Measurements from ENCODE around the gene FRMD4B.

The FRMD4B gene

DNA sequence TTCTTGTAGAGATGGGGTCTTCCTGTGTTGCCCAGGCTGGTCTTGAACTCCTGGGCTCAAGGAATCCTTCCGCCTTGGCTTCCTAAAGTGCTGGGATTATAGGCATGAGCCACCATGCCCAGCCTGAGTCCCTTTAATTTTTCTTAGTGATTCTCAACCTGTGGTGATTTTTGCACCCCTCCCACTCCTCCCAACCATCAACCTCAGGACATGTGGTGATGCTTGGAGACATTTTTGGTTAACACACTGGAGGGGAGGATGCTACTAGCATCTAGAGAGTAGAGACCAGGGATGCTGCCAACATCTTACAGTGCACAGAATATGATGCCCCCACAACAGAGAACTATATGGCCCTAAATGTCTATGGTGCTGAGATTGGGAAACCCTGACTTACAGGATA lies 180.5 kb downstream of the FRMD4B start:
- H3K9me3 ChIP-seq (ENCODE audit: low read depth, low read length): no peaks in the 10 kb centered on the region
- no peak overlapping the region for H3K4me3 ChIP-seq
- H3K9ac ChIP-seq (ENCODE audit: insufficient read length): no peak overlapping the region
- no peak overlapping the region for H3K27ac ChIP-seq
- no peak for TF ChIP-seq EZH2 (IDR thresholded peaks at IDR 0.05)
- no peak for TF ChIP-seq FOXP2 (optimal IDR thresholded peaks at IDR 0.05; ENCODE audit: control extremely low read depth, extremely low read length, insufficient read depth)
- no peak for TF ChIP-seq POLR2AphosphoS5 (IDR thresholded peaks at IDR 0.05; ENCODE audit: borderline replicate concordance, low read depth, low read length)
- DNase-seq (ENCODE audit: low read depth, low spot score): no peak
- no peaks in the 10 kb centered on the region for H3K36me3 ChIP-seq (ENCODE audit: insufficient read depth, low read length)

DNA sequence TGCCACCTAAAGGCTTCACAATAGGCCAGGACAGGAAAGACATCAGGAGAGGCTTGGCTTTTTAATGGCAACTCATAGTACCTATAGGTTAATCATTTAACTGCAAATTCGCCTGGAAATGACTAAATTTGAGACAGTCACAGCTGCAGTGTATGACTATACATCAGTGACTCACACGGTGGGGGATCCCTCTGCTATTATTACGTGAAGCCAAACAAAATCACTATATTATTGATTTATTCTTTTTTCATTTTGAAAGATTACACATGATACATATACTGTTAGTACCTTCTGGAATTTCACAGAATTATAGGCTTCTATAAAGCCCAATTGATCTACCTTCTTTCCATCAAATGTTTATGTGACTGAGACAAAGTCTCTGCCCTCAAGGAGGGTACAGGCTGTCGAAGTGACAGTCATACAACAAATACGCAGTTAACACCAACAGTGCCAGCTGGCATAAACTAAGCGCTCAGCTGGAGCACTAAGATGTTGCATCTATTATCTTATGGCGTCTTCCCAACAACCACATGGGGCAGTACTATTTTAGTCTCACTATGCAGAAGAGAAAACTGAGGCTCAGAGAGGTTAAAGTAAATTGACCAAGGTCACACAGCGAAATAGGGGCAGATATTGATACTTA lies 181.5 kb downstream of the FRMD4B start:
- H3K4me3 ChIP-seq: no peak overlapping the region
- no peak for TF ChIP-seq FOXP2 (optimal IDR thresholded peaks at IDR 0.05; ENCODE audit: control extremely low read depth, extremely low read length, insufficient read depth)
- no peak for DNase-seq (ENCODE audit: low read depth, low spot score)
- no peak overlapping the region for H3K27ac ChIP-seq
- no peak overlapping the region for H3K9ac ChIP-seq (ENCODE audit: insufficient read length)
- no peaks in the 10 kb centered on the region for H3K9me3 ChIP-seq (ENCODE audit: low read depth, low read length)
- H3K36me3 ChIP-seq (ENCODE audit: insufficient read depth, low read length): no peaks in the 10 kb centered on the region

DNA sequence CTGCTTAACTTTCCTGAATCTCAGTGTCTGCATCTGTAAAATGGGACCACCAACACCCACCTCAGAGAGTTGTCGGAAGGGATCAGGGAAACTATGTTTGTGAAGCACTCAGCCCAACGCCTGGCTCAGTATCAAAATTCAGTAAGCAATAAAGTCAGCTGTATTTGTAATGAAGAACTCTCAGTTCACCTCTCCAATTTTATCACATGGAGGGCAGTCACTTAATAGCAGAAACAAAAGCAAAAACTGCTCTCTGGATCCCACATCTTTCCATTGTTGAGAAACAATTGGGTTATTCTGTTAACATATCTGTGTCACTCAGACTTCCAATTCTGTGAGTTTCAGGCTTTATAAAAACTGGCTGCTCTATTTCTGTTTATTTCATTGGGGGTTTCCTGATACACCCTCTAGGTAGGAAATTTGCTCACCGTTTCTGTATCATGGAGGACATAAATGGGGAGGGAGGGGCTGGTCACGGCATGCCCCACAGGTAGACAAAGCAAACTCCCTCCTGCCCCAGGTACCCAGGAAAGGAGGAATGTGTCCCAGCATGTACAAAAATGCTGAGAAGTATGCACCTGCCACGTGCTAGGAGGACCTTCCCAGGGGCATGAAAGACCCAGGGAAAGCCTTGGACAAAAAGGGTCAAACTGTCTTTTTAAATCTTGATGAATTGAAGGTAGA lies 182.1 kb downstream of the FRMD4B start:
- H3K27ac ChIP-seq: no peak overlapping the region
- no peaks in the 10 kb centered on the region for H3K9me3 ChIP-seq (ENCODE audit: low read depth, low read length)
- no peak for DNase-seq (ENCODE audit: low read depth, low spot score)
- no peak overlapping the region for H3K4me3 ChIP-seq
- TF ChIP-seq POLR2AphosphoS5 (IDR thresholded peaks at IDR 0.05; ENCODE audit: borderline replicate concordance, low read depth, low read length): no peak
- TF ChIP-seq EZH2 (IDR thresholded peaks at IDR 0.05): no peak
- no peak for TF ChIP-seq FOXP2 (optimal IDR thresholded peaks at IDR 0.05; ENCODE audit: control extremely low read depth, extremely low read length, insufficient read depth)
- H3K9ac ChIP-seq (ENCODE audit: insufficient read length): no peak overlapping the region
- H3K36me3 ChIP-seq (ENCODE audit: insufficient read depth, low read length): no peaks in the 10 kb centered on the region

DNA sequence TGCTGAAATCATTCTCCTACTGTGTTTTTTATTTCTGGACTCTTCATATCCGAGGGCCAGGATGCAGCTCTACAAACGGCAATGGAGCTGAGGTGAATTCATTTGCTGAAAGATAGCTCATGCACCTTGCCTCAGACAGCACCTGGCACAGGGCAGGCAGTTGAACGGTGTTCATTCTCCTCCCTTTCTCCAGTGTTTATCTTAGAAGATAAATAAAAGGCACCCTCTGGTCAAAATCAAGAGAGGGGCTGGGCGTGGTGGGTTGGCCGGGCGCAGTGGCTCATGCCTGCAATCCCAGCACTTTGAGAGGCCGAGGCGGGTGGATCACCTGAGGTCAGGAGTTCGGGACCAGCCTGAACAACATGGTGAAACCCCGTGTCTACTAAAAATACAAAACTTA lies 184.2 kb downstream of the FRMD4B start:
- H3K9ac ChIP-seq (ENCODE audit: insufficient read length): no peak overlapping the region
- no peak overlapping the region for H3K27ac ChIP-seq
- H3K4me3 ChIP-seq: no peak overlapping the region
- H3K9me3 ChIP-seq (ENCODE audit: low read depth, low read length): no peaks in the 10 kb centered on the region
- no peaks in the 10 kb centered on the region for H3K36me3 ChIP-seq (ENCODE audit: insufficient read depth, low read length)
- no peak for DNase-seq (ENCODE audit: low read depth, low spot score)
- TF ChIP-seq FOXP2 (optimal IDR thresholded peaks at IDR 0.05; ENCODE audit: control extremely low read depth, extremely low read length, insufficient read depth): no peak
- TF ChIP-seq POLR2AphosphoS5 (IDR thresholded peaks at IDR 0.05; ENCODE audit: borderline replicate concordance, low read depth, low read length): no peak
- no peak for TF ChIP-seq EZH2 (IDR thresholded peaks at IDR 0.05)

DNA sequence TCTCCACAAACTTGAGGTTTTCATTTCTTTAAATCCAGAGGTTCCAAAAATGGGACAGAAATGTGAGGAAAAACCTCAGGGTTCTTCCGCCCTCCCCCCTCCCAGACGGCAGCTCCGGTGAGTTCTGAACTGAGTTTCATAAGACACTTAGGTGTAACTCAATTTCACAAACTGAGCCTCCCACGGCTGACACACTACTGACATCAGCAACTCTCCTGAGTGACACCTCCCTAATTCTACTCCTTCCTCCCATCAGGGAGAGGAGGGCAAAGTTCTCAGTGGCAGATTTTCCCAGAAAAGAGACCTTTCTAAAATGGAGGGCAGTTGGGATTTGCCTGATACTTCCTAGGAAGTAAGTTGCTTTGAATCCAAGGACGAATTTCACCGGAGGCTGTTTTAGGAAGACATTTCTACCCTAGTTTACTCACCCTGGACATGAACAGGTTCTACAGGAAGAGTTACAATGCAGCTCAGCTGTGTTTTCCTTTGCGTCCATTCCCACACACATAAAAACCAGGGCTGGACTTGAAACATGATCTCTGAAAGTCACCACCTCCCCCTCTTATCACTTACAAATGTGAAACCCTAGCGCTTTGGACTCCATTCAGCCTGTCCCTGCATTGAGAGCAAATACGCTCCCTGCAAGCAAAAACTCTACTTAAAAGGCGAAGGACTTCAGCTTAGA lies 185.4 kb downstream of the FRMD4B start:
- H3K27ac ChIP-seq: no peak overlapping the region
- no peak overlapping the region for H3K4me3 ChIP-seq
- no peaks in the 10 kb centered on the region for H3K9me3 ChIP-seq (ENCODE audit: low read depth, low read length)
- H3K36me3 ChIP-seq (ENCODE audit: insufficient read depth, low read length): no peaks in the 10 kb centered on the region
- no peak overlapping the region for H3K9ac ChIP-seq (ENCODE audit: insufficient read length)
- TF ChIP-seq POLR2AphosphoS5 (IDR thresholded peaks at IDR 0.05; ENCODE audit: borderline replicate concordance, low read depth, low read length): no peak
- no peak for TF ChIP-seq EZH2 (IDR thresholded peaks at IDR 0.05)
- no peak for TF ChIP-seq FOXP2 (optimal IDR thresholded peaks at IDR 0.05; ENCODE audit: control extremely low read depth, extremely low read length, insufficient read depth)
- DNase-seq (ENCODE audit: low read depth, low spot score): no peak

DNA sequence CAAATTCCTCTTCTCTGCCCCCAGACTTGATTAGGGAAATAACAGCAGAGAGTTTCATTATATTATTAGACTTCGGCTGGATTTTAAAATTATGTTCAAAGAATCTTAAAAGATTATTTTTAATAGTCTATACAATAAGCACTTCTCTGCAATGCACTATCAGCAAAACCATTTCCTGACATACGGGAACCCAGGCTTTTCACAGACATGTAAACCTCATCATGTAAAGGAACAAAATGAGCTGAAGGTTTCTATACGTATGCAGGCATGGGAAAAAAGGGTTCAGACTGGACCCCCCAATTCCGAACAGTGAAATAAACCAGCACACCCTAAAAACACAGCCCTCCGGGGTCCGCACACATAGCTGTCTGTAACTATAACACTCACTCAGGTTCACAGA lies 185.9 kb downstream of the FRMD4B start:
- H3K9ac ChIP-seq (ENCODE audit: insufficient read length): no peak overlapping the region

DNA sequence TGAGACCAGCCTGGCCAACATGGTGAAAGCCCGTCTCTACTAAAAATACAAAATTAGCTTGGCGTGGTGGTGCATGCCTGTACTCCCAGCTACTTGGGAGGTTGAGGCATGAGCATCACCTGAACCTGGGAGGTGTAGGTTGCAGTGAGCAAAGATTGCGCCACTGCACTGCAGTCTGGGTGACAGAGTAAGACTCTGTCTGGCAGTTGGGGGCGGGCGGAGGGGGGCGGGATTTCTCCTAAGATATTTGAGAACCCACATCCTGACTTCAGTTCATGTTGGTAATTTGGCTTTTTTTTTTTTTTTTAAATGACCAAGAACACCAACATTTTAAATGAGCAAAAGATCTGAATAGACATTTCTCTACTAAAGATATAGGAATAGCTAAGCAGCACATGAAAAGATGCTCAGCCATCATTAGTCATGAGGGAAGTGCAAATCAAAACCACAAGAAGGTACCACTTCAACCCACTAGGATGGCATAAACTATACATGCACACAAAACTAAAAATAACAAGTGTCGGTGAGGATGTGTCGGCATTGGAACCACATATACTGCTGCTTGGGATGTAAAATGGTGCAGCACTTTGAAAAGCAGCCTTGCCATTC lies 187.9 kb downstream of the FRMD4B start:
- no peak overlapping the region for H3K4me3 ChIP-seq
- TF ChIP-seq POLR2AphosphoS5 (IDR thresholded peaks at IDR 0.05; ENCODE audit: borderline replicate concordance, low read depth, low read length) (no peak), FOXP2 (optimal IDR thresholded peaks at IDR 0.05; ENCODE audit: control extremely low read depth, extremely low read length, insufficient read depth) (no peak), EZH2 (IDR thresholded peaks at IDR 0.05) (no peak)
- H3K36me3 ChIP-seq (ENCODE audit: insufficient read depth, low read length): no peaks in the 10 kb centered on the region
- H3K27ac ChIP-seq: no peak overlapping the region
- H3K9ac ChIP-seq (ENCODE audit: insufficient read length): no peak overlapping the region
- H3K9me3 ChIP-seq (ENCODE audit: low read depth, low read length): no peaks in the 10 kb centered on the region
- no peak for DNase-seq (ENCODE audit: low read depth, low spot score)

More for the DNA sequence above, 185.9 kb downstream of the FRMD4B start:
- H3K36me3 ChIP-seq (ENCODE audit: insufficient read depth, low read length): no peaks in the 10 kb centered on the region
- no peak overlapping the region for H3K4me3 ChIP-seq
- no peaks in the 10 kb centered on the region for H3K9me3 ChIP-seq (ENCODE audit: low read depth, low read length)
- no peak for DNase-seq (ENCODE audit: low read depth, low spot score)
- no peak overlapping the region for H3K27ac ChIP-seq
- TF ChIP-seq POLR2AphosphoS5 (IDR thresholded peaks at IDR 0.05; ENCODE audit: borderline replicate concordance, low read depth, low read length): no peak
- no peak for TF ChIP-seq EZH2 (IDR thresholded peaks at IDR 0.05)
- TF ChIP-seq FOXP2 (optimal IDR thresholded peaks at IDR 0.05; ENCODE audit: control extremely low read depth, extremely low read length, insufficient read depth): no peak

DNA sequence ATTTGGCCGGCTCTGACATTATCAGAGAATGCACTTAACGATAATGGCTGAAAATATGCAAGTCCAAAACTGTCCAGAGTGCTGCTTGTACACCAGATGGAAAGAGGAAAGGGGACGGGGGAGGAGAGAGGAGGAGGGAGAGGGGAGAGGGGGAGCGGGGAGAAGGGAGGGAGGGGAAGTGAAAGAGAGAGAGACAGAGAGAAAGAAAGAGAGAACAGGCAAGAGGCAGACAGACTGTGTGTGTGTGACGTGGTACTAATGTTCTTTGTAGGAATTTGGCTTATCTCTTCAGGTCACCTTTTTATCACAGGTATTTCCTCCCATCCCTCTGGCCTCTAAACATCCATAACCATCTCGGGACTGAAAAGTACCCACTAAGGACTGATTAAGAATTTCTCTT lies 188.4 kb downstream of the FRMD4B start:
- Histone ChIP-seq H3K27ac (no peak overlapping the region), H3K36me3 (ENCODE audit: insufficient read depth, low read length) (no peaks in the 10 kb centered on the region), H3K9ac (ENCODE audit: insufficient read length) (no peak overlapping the region), H3K9me3 (ENCODE audit: low read depth, low read length) (no peaks in the 10 kb centered on the region), H3K4me3 (no peak overlapping the region)
- DNase-seq (ENCODE audit: low read depth, low spot score): no peak
- TF ChIP-seq FOXP2 (optimal IDR thresholded peaks at IDR 0.05; ENCODE audit: control extremely low read depth, extremely low read length, insufficient read depth) (no peak), EZH2 (IDR thresholded peaks at IDR 0.05) (no peak), POLR2AphosphoS5 (IDR thresholded peaks at IDR 0.05; ENCODE audit: borderline replicate concordance, low read depth, low read length) (no peak)

Data from SK-N-MC (cell line).